Adrenal gland (tissue), 5 donors: ENCODE data around the gene CX3CR1.

ENCODE experiments used
- CTCF ChIP-seq, 6 experiments: fragments of 450-650 bp in 4 of 6; fragments of 200-600 bp in 2 of 6; sonication (generic) in 1 of 6; IDR thresholded peaks; 1 replicate in 5 of 6; 2 replicates in 1 of 6; pipeline versions ENCODE4 v1.5.1 to v1.8.0; 2016 to 2021; ENCODE audit warnings: antibody characterized with exemption in 6 of 6, mild to moderate bottlenecking in 2 of 6, moderate library complexity in 1 of 6
- POLR2A ChIP-seq, 2 donors: fragments of 450-650 bp; IDR thresholded peaks; one replicate each; pipeline ENCODE4 v1.6.1; 2017; ENCODE audit warnings: antibody characterized with exemption in 2 of 2, mild to moderate bottlenecking in 2 of 2, moderate library complexity in 1 of 2
- donor health status: DM: no; HTN: no; CAD: no.

- TF ChIP-seq CTCF (IDR thresholded peaks at IDR 0.05) (no peak), POLR2A (IDR thresholded peaks at IDR 0.05) (no peak)
Observed at GRCh38 chr3:39268549-39268900, 11.3 kb downstream of the CX3CR1 start.
